Activated CD8-positive, alpha-beta T cell treated with anti-CD3 and anti-CD28 coated beads for 36 hours (primary cell): ENCODE data around the gene ZNF19. TPM values are rescaled to one million over a fixed set of nuclear protein-coding genes. Genes with fewer than 3 reads are reported as not detected.

Experiments used
- ATAC-seq: fragments of 200-7000 bp; cut with Tn5 transposase; one replicate; pipeline ENCODE4 v1.10.0; 2021; ENCODE audit warnings: mild to moderate bottlenecking, moderate library complexity
- CTCF ChIA-PET: fragments of 350-600 bp; sonication (Branson Sonifier 250); formaldehyde crosslinking; loops from one replicate; lab custom pipeline; 2021; ENCODE audit warnings: antibody characterized with exemption; lab: Charles Lee
- POLR2A ChIA-PET: fragments of 350-600 bp; sonication (Branson Sonifier 250); formaldehyde crosslinking; loops from one replicate; lab custom pipeline; 2021; ENCODE audit warnings: antibody characterized with exemption; lab: Charles Lee
- DNase-seq: peaks from one replicate; pipeline ENCODE4 v3.0.0-alpha.2; 2020
- H3K27ac Mint-ChIP-seq: one replicate; pipeline ENCODE4 v1.8.0; 2021; ENCODE audit warnings: mild to moderate bottlenecking, mixed read lengths
- H3K27me3 Mint-ChIP-seq: one replicate; pipeline ENCODE4 v1.8.0; 2021; ENCODE audit warnings: mixed read lengths
- H3K36me3 Mint-ChIP-seq: one replicate; pipeline ENCODE4 v1.8.0; 2021; ENCODE audit warnings: low read depth, mixed read lengths
- H3K4me1 Mint-ChIP-seq: one replicate; pipeline ENCODE4 v1.8.0; 2021; ENCODE audit warnings: low read depth, mixed read lengths
- H3K4me3 Mint-ChIP-seq: one replicate; pipeline ENCODE4 v1.8.0; 2021; ENCODE audit warnings: mild to moderate bottlenecking, moderate library complexity, mixed read lengths
- H3K9me3 Mint-ChIP-seq: one replicate; pipeline ENCODE4 v1.8.0; 2021; ENCODE audit warnings: mixed read lengths
- CTCF ChIP-seq: fragments of 200-600 bp; IDR thresholded peaks from one replicate; pipeline ENCODE4 v1.8.0; 2022; ENCODE audit warnings: antibody characterized with exemption, mild to moderate bottlenecking
- intact Hi-C: fragments of 100-400 bp; cut with micrococcal nuclease; formaldehyde crosslinking; loops from one replicate; pipeline ENCODE4 v1.10.0; 2022
- total RNA-seq, 2 experiments: library from RNA; stranded (reverse); gene quantifications; one replicate each; pipeline ENCODE4 v1.2.3, GENCODE V29; 2021

ZNF19 gene
- total RNA-seq, 2 experiments from 2014 or later = 3.9 to 4.1 TPM

GRCh38 chr16:71472931-71473330 lies 16.2 kb downstream of the ZNF19 start:
- Mint-ChIP-seq H3K27me3 (no peaks in the 10 kb centered on the region), H3K9me3 (no peaks in the 10 kb centered on the region), H3K4me3 (no peak overlapping the region), H3K27ac (no peak overlapping the region), H3K4me1 (no peaks in the 10 kb centered on the region), H3K36me3 (peaks cover 9% of the 10 kb centered on the region)
- ATAC-seq (no peak), DNase-seq (no peak)
- ChIA-PET POLR2A (interaction anchor here (1.4 kb wide), 1 partner anchor 10 kb away, joined by 4 read pairs; no protein-coding TSS in a partner anchor), CTCF (interaction anchor here (1.4 kb wide), 1 partner anchor 27 kb away, joined by 3 read pairs; no protein-coding TSS in a partner anchor)
- TF ChIP-seq CTCF = no peak
- intact Hi-C loops = no loop called here

- no peak for ATAC-seq
- no peaks in the 10 kb centered on the region for H3K27me3 Mint-ChIP-seq
- POLR2A ChIA-PET = interaction anchor here (0.9 to 1.4 kb wide), 3 partner anchors 9 to 21 kb away, joined by 3 to 4 read pairs (median 3); no protein-coding TSS in a partner anchor
- TF ChIP-seq CTCF = no peak
- H3K9me3 Mint-ChIP-seq = no peaks in the 10 kb centered on the region
- H3K4me1 Mint-ChIP-seq = no peaks in the 10 kb centered on the region
- intact Hi-C loops = no loop called here
- peaks cover 4% of the 10 kb centered on the region for H3K36me3 Mint-ChIP-seq
- CTCF ChIA-PET = interaction anchor here (1.4 to 2.2 kb wide), 2 partner anchors 26 to 28 kb away, joined by 3 to 9 read pairs; no protein-coding TSS in a partner anchor
- H3K27ac Mint-ChIP-seq = no peak overlapping the region
- H3K4me3 Mint-ChIP-seq = no peak overlapping the region
- no peak for DNase-seq
These were observed 17.1 kb downstream of the ZNF19 start for GRCh38 chr16:71472051-71472450.

- no peak for TF ChIP-seq CTCF
- Mint-ChIP-seq H3K27ac (no peak overlapping the region), H3K36me3 (no peaks in the 10 kb centered on the region), H3K4me3 (no peak overlapping the region), H3K27me3 (no peaks in the 10 kb centered on the region), H3K9me3 (no peaks in the 10 kb centered on the region), H3K4me1 (peaks cover 5% of the 10 kb centered on the region)
- intact Hi-C loops = no loop called here
- POLR2A ChIA-PET = interaction anchor here (0.6 kb wide), 1 partner anchor 361 kb away, joined by 3 read pairs; no protein-coding TSS in a partner anchor
- CTCF ChIA-PET = interaction anchor here (3.0 kb wide), 1 partner anchor 32 kb away, joined by 10 read pairs; no protein-coding TSS in a partner anchor
- peak; percentile 68 for ATAC-seq
- DNase-seq = peak; percentile 45
These were observed 21.3 kb downstream of the ZNF19 start for GRCh38 chr16:71467810-71468209.

GRCh38 chr16:71464231-71464630 lies 24.9 kb downstream of the ZNF19 start:
- ChIA-PET CTCF (interaction anchor here (1.0 to 5.1 kb wide), 6 partner anchors 20 to 147 kb away, joined by 3 to 23 read pairs (median 3); no protein-coding TSS in a partner anchor), POLR2A (interaction anchor here (0.6 to 1.0 kb wide), 3 partner anchors 10 to 86 kb away, joined by 3 read pairs; no protein-coding TSS in a partner anchor)
- Mint-ChIP-seq H3K36me3 (peaks cover 6% of the 10 kb centered on the region), H3K27me3 (no peaks in the 10 kb centered on the region), H3K4me3 (no peak overlapping the region), H3K4me1 (peaks cover 22% of the 10 kb centered on the region), H3K9me3 (no peaks in the 10 kb centered on the region), H3K27ac (no peak overlapping the region)
- intact Hi-C loops = no loop called here
- no peak for TF ChIP-seq CTCF
- DNase-seq (no peak), ATAC-seq (no peak)
